Erythroblast (primary cell): Measurements from ENCODE around the gene SFMBT1.

Experiments used
- DNase-seq, 2 experiments: peaks; one replicate each; lab custom pipeline; 2025; lab: John Stamatoyannopoulos, UW
- GATA1 ChIP-seq: IDR thresholded peaks from 2 replicates; pipeline ENCODE4 v1.6.1; 2011; ENCODE audit warnings: low read depth, mild to moderate bottlenecking, control low read depth, low read length, moderate library complexity
- POLR2A ChIP-seq: IDR thresholded peaks from 2 replicates; pipeline ENCODE4 v1.6.1; 2011; ENCODE audit warnings: mild to moderate bottlenecking, low read length

Gene SFMBT1

DNA sequence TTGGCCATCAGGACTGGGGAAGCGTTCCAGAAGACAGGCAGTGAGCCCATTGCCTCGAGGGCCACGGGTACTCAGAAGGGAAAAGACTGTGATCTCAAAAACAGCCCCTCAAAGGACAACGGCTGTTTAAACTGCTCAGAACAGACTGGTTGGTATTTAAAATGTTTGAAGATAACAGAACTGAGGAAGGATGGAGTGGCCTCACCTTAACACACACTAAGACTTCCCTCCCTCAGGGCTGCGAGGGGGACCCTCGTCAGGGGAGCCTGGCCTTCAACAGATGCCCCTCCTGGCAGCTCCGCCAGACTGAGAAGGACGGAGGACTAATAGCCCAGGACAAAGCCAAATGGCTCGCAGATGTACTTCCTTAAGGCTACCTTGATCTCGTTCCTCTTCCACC lies 151.1 kb downstream of the SFMBT1 start:
- TF ChIP-seq GATA1 (no peak), POLR2A (no peak)
- no peak for DNase-seq

DNA sequence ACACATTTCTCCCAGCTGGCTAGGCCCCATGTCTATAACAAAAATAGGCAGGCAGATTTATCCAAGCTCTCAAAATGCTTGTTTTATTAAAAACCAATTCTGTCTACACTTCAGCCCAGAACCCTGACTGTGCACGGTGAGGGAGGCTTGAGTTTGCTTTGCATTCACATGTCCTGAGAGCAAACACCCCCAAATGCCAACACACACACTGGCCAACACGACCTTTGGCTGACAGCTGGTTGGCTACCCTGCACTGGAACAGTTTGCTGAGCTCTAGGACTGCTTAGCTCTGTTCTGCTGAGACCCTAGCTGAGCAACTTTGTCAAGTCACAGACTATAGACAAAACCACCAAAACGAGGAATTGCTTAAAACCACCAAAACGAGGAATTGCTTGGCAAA lies 152.2 kb downstream of the SFMBT1 start:
- DNase-seq = no peak
- TF ChIP-seq POLR2A (no peak), GATA1 (no peak)

DNA sequence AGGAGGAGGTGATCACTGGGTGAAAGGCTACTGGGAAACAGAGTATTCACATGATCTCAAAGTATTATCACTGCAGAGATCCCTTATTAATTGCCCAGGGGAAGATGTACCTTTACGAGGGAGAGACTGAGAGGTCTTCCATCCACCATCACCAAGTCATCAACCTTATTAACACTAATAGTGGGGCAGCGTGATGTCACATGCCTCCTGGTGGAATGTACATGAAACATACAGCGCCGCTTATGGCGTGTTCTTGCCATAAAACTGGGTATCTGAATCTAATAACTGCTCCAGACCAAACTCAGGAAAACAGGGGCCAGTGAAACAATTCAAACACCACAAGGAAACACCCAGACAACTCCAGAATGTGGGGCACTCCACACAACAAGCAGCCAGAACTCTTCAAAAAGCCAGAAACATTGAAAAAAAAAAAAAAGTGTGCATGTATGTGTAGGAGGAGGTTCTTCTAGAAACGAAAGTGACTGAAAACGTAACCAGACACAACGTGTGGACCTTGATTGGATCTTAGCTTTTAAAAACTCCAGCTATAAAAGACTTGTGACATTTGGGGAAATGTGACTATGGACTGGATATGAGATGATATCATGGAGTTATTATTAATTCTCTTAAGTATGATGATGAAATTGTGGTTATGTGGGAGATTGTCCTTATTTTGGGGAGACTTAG lies 153.1 kb downstream of the SFMBT1 start:
- no peak for TF ChIP-seq POLR2A
- TF ChIP-seq GATA1 = no peak
- DNase-seq = peak; percentile 14 to 23

DNA sequence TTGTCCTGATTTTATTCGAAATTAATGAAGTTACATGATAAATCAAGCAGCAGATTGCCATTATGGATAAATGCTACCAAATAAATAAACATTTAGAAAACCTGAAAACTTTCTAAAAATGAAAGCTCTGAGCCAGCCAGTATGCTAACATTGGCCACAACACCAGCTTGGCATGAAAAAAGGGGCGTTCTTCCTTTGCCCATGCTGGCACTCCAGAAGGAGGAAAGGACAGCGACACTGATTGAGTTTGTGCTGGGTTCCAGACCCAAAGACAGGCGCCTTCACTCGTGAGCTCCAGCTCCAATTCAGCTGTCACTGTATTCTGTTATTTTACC lies 153.6 kb downstream of the SFMBT1 start:
- DNase-seq = no peak
- TF ChIP-seq GATA1 = no peak
- TF ChIP-seq POLR2A = no peak

DNA sequence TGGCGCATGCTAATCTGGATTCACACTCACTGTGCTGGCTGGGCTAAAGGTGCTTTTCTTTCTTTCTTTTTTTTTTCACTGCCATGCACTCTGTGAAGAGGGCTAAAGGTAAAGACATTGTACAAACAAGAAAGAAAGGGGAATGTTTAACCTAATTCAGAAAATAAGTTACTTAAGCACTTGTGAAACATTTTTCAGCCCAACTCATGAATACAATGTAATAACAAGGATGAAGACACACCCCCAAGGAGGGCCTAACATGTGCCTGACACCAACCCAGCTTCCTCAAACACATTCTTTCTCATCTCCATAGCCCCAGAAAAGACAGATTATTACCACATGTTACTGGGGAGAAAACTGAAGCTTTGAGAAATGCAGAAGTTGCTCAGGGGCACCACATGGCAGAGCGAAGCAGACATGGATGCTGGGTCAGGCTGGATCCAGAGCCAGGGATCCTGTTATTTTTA lies 154.2 kb downstream of the SFMBT1 start:
- DNase-seq = no peak
- TF ChIP-seq GATA1 = no peak
- no peak for TF ChIP-seq POLR2A

DNA sequence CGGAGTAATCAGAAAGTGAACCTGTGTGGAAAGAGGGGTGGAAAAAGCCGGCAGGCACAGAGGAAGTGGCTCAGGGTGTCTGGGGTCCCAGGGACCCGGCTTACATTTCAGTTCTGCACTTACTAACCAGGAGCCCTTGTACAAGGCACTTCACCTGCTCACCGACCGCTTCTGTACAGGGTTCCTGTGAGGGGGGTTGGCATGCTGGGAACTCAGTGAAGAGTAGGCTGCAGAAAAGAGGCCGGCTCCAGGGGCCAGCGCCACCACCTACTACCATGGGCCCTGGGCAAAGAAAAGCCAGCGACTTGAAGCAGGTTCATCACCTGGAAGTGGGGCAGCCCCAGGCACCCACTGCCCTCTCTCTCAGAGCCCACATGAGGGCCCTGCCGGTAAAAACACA lies 154.7 kb downstream of the SFMBT1 start:
- no peak for DNase-seq
- TF ChIP-seq GATA1 (no peak), POLR2A (no peak)

DNA sequence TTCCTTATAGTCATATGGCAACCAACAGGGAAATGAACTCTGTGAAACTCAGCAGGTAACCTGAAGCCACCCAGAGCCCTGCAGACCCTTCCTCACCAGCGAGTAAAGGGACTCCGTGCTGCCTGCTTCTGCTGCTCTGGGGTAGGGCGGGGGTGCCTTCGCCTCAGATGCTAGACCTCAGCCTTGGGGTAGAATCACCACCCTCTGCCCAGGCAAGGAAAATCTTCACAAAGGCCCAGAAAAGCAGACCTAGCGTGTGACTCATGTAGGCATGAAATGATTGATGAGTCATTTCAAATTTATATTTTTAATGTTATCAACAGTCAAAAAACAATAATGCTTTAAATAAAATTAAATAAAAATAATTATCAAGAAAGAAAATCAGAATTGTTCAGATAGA lies 155.1 kb downstream of the SFMBT1 start:
- no peak for DNase-seq
- TF ChIP-seq POLR2A = no peak
- TF ChIP-seq GATA1 = no peak

DNA sequence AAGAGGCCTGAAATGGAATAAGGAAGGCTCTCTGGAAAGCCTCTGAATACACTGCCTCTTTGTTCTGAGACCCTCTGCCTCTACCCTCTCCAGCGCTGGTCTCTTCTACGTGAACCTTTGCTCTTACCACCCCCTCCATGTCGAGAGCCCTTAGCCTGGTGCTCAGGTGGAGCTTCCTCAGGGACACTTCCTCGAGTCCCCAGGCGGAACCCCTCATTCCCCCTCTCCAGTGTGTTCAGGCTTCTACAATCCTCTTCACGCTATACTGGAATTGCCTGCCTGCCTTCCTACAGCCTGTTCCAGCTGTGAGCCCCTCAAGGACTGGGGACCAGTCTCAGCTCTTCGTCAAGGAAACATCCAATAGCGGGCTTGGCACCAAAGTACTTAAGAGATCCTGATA lies 156.0 kb downstream of the SFMBT1 start:
- no peak for DNase-seq
- TF ChIP-seq POLR2A (no peak), GATA1 (no peak)

DNA sequence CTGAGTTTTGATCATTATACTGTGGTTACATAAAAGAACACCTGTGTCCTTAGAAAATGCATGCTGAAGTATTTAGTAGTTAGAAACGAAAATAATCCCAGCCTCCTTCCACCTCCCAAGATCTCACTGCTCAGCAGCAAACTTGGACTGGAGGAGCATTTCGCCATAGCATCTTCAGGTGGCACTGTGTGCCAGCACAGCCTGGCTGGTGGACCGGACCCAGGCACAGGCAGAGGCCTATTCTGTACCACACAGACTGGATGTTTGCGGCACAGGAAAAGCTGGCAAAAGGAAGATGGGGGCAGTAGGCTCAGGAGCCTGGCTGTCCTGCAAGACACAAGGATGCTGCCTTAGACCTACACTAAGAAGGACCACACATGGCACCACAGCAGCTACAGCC lies 158.7 kb downstream of the SFMBT1 start:
- TF ChIP-seq POLR2A (no peak), GATA1 (no peak)
- DNase-seq = no peak

DNA sequence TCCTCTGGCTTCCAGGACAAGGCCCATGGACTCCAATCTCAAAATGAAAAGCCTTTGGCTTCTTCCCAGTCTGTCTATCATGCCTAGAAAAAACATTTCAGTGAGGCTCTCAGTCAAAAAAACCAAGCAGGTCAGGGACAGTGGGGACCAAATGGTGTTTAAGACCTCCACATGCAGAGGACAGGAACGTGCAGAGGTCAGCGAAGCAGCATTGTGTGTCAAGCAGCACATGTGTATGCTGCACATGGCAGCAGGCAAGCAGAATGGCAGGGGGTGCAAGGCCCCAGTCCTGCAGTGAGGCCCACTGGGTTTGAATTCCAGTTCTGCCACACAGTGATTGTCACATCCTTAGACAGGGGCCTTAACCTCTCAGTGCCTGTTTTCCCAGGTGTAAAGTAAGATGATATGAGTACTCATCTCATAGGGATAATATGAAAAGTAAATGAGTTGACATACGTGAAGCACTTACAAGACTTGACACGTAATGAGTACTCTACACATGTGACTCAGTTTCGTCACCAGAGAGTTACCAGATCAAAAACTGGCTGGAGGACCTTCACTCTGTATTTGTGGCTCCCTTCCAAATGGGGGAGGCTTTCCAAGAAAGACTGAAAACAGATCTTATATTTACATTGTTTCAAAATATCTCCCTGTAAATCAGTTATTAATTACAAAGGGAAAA lies 159.7 kb downstream of the SFMBT1 start:
- no peak for DNase-seq
- TF ChIP-seq GATA1 = no peak
- no peak for TF ChIP-seq POLR2A

DNA sequence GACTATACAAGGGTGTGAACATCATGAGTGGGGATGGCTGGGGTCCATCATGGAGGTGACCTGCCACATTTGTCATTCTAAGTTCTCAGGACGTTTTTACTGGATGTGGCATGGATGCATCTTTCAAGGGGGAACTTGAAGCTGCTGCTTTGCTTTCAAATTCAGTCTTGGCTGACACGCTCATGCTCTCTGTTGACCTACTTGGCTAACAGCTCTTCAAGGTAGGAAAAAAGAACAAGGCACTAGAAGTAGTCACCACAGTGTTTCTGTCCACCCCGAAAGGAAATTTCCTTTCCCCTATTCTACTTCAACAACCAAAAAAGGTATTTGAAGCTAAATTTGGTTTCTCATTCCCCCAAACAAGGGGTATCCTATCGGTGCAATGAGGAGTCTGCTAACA lies 163.5 kb downstream of the SFMBT1 start:
- TF ChIP-seq POLR2A (no peak), GATA1 (no peak)

DNA sequence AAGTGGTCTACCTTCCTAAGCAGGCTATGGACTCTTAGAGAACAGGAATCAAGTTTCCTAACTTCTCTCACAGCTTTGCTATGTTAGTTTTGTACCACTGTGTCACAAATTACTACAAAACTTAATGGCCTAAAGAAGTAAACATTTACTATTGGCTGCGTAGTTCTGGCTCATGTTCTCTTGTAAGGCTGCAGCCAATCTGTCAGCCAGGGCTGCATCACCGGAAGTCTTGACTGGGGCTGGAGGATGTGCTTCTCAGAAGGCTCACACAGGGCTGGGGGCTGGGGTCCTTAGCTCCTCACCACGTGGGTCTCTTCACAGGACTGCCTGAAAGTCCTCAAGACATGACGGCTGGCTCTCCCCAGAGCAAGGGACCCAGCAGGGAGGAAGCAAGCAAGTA lies 164.0 kb downstream of the SFMBT1 start:
- TF ChIP-seq POLR2A (no peak), GATA1 (no peak)
- no peak for DNase-seq

More for the DNA sequence above, 163.5 kb downstream of the SFMBT1 start:
- no peak for DNase-seq

DNA sequence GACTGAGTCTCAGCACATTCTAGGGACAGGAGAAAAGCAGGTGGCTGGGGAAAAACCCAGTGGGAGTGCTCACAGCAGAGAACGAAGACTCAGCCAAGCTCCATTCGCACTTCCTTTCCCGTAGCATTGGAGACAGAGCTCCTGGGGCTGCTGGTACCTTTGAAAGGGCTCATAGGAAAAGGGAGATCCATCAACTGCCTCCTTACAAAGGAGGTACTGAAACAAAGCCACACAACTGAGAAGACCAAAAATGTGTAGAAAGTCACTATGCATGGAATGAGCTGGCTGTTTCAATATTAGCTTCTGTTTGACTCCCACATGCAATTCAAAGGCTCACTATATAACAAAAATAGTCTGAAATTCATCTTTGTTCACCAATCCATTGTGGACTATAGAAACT lies 165.4 kb downstream of the SFMBT1 start:
- TF ChIP-seq GATA1 (no peak), POLR2A (no peak)
- no peak for DNase-seq

DNA sequence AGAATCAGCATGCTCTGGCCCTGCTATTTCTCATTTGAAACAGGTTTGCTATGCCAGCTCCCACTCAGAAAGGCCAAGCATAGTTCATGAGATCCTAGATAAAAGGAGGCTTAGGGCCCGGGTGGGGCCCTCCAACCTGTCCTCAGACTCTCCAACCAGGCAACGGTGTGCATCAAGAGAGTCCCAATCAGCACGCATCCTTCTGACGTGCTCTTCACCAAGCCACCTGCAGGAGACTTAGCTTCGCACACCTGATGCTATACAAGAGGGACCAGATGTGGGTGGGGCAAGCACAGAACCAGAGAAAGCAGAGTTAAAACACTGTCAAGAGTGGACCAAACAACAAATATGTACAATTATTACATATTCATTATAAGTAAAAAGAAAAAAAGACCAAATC lies 165.8 kb downstream of the SFMBT1 start:
- TF ChIP-seq POLR2A (no peak), GATA1 (no peak)
- no peak for DNase-seq

DNA sequence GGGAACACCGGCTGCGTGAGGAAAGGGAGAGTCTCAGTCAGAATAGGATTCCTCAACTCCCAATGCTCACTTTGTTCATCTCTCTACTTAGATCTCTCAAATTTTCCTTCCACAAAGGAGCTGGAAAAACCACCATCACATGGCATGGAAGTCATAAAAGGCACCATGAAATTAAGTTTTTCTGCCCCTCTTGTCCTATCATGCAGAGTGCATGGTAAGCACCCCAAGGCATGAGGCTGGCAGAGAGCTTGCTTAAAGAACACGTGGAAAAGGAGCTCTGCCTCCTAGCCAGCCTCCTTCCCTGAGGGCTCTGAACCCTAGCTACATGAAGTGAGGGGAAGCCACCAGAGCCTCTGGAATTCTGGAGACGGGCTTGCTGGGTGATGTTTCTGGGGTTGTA lies 166.3 kb downstream of the SFMBT1 start:
- no peak for TF ChIP-seq GATA1
- DNase-seq = no peak
